Heart left ventricle (tissue), 13 donors: Measurements from ENCODE around the gene LYZL1.
"Not testable (repeated sequence)": the region's sequence is repeated elsewhere in the genome, so short reads cannot be mapped to it uniquely, and the experiment has no call there.

Source experiments
- CTCF ChIP-seq, 12 donors: fragments of 200-600 bp; sonication (generic) in 4 of 12; IDR thresholded peaks; one replicate each; pipeline versions ENCODE4 v1.5.0 to v1.8.0; 2018 to 2022; ENCODE audit warnings: antibody characterized with exemption in 12 of 12, mild to moderate bottlenecking in 5 of 12
- POLR2A ChIP-seq, 2 donors: fragments of 450-650 bp; IDR thresholded peaks; one replicate each; pipeline ENCODE4 v1.6.1; 2017; ENCODE audit warnings: antibody characterized with exemption in 2 of 2, mild to moderate bottlenecking in 2 of 2, moderate library complexity in 2 of 2
- donor health status: ischemic (EF 13 %, LVEDD 7.1; RV severe dilation, severe dysfunction).
- donor health status: DM: no; HTN: yes; CAD: no.
- donor health status: DM: no; HTN: no; CAD: no.
- donor health status: ischemic (EF 25% LVEDD 6.9; RV normal size, moderate dysfunction).
- donor health status: ischemic (EF 25% LVEDD 5.7; RV mildly dilated, moderate dysfunction).
- donor health status: ischemic (EF 35%, LVEDD 5.7; RV mildly dilated, moderate dysfunction).
- donor health status: nonischemic (EF 11% LVEDD 7.7; RV severe dilation, severe dysfunction).
- donor health status: DM: yes; HTN: yes; CAD: no.
- donor health status: PGD.
- donor health status: ischemic (EF 29% LVEDD 5.4; RV normal size, mild dysfunction).
- donor health status: nonischemic (EF 23%, LVEDD 6.1; RV moderate dilation, normal function).

- TF ChIP-seq POLR2A, CTCF (IDR thresholded peaks at IDR 0.05): not testable (repeated sequence)
Observed at GRCh38 chr10:29288906-29289305, at the start of gene LYZL1.
